ENCODE results near the gene TM4SF1.

DNA sequence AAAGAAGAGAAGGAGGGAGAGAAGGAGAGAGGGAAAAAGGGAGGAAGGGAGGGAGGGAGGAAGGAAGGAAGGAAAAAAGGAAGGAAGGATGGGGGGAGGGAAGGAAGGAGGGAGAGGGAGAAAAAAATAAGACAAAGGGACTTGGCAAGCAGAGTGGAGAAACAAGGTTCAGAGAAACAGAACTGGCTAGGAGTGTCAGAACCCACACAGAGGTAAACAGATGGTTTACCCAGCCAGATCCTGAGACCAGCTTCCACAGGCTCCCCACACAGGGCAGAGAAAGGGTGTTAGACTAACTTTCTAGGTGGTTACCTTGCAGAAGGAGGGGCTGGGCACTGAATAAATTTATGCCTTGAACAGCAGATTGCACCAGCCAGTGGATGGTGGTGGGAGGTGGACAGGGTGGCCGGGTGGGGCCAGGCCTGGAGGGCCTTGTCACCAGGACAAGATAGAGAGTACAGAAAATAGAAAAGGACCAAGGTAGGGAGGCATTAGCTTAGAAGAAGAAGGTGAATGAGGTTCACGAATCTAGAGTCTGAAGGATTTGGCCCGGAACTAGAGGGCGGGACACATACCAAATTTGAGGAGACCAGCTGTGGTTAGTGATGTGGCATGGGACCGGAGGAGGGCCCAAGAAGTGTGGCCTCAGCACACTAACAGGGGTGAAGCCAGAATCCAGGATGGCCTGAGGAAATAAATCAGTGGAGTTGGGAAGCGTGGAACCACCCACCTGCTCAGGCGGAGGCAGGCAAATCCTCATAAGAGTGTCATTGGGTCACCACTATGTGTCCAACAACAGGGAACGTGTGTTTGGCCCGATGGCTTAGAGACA, 1.2 kb upstream of the TM4SF1 start:
- no peak for TF ChIP-seq GABPA (tag; conservative IDR thresholded peaks at IDR 0.05; ENCODE audit: low read depth)
- no peak for TF ChIP-seq NFATC3 (IDR thresholded peaks at IDR 0.05)
- TF ChIP-seq HDGF (IDR thresholded peaks at IDR 0.05), result no peak
- TF ChIP-seq EGR1 (conservative IDR thresholded peaks at IDR 0.05), result no peak
- TF ChIP-seq, protein P1, sequence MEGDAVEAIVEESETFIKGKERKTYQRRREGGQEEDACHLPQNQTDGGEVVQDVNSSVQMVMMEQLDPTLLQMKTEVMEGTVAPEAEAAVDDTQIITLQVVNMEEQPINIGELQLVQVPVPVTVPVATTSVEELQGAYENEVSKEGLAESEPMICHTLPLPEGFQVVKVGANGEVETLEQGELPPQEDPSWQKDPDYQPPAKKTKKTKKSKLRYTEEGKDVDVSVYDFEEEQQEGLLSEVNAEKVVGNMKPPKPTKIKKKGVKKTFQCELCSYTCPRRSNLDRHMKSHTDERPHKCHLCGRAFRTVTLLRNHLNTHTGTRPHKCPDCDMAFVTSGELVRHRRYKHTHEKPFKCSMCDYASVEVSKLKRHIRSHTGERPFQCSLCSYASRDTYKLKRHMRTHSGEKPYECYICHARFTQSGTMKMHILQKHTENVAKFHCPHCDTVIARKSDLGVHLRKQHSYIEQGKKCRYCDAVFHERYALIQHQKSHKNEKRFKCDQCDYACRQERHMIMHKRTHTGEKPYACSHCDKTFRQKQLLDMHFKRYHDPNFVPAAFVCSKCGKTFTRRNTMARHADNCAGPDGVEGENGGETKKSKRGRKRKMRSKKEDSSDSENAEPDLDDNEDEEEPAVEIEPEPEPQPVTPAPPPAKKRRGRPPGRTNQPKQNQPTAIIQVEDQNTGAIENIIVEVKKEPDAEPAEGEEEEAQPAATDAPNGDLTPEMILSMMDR (IDR thresholded peaks at IDR 0.05 in 2 of 3, conservative IDR thresholded peaks at IDR 0.05 in 1 of 3; ENCODE audit: insufficient read depth in 2 of 3, low read depth in 1 of 3, low read length in 3 of 3), result no peak
- TF ChIP-seq LARP7 (IDR thresholded peaks at IDR 0.05), result no peak
- no peak for TF ChIP-seq POLR2A (conservative IDR thresholded peaks at IDR 0.05)
- TF ChIP-seq, protein P2, sequence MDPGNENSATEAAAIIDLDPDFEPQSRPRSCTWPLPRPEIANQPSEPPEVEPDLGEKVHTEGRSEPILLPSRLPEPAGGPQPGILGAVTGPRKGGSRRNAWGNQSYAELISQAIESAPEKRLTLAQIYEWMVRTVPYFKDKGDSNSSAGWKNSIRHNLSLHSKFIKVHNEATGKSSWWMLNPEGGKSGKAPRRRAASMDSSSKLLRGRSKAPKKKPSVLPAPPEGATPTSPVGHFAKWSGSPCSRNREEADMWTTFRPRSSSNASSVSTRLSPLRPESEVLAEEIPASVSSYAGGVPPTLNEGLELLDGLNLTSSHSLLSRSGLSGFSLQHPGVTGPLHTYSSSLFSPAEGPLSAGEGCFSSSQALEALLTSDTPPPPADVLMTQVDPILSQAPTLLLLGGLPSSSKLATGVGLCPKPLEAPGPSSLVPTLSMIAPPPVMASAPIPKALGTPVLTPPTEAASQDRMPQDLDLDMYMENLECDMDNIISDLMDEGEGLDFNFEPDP (CRISPR knock-in tag; IDR thresholded peaks at IDR 0.05), result no peak
- TF ChIP-seq CBFA2T3 (IDR thresholded peaks at IDR 0.05), result no peak
